GM18909 (cell line): Measurements from ENCODE around the gene NEK9.
"Not testable (repeated sequence)": the region's sequence is repeated elsewhere in the genome, so short reads cannot be mapped to it uniquely, and the experiment has no call there.

Source experiments
- ATAC-seq: cut with Tn5 transposase; IDR thresholded peaks from one replicate; pipeline ENCODE4 v1.9.1; 2021; ENCODE audit warnings: mild to moderate bottlenecking; ENCODE audit not compliant: unreplicated experiment, poor library complexity

Gene NEK9

DNA sequence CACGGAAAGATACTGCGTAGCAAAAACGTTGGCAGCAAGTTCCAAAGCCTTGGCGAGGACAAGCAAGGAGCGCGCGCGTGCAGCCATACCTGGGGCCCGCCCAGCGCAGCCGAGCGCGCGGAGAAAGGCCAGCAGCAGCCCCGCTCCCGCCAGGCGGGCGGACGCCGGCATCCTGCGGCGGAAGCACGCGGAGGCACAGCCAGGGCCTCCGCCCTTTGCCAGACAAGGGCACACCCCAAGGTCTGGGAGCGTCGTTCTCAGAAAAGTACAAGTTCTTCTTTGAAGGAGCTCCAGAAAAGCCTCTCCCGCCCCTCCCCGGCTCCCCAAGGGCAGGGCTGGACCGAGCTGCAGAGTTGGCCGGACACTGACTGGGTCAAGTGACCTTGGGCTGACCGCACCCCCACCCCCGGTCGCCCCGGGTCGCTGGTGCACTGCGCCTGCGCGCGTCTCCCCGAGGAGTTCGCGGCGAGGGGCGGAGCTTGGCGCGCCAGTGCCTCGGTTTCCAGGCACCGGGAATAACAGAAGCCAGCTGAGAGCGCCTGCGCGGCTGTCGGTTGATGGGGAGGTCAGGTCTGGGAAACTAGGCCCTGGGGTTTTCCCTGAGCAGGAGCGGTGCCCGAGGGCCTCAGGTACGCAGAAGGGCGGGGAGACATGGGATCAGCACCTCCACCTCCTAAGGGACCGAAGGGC, 57.6 kb downstream of the NEK9 start, which contains the start of gene ZC2HC1C:
Gene ZC2HC1C, plus strand, starts transcription at position 521 of the 690 bp plus-strand sequence. CDS start 933 bp downstream, outside the sequence.
- ATAC-seq: peak; percentile 73

DNA sequence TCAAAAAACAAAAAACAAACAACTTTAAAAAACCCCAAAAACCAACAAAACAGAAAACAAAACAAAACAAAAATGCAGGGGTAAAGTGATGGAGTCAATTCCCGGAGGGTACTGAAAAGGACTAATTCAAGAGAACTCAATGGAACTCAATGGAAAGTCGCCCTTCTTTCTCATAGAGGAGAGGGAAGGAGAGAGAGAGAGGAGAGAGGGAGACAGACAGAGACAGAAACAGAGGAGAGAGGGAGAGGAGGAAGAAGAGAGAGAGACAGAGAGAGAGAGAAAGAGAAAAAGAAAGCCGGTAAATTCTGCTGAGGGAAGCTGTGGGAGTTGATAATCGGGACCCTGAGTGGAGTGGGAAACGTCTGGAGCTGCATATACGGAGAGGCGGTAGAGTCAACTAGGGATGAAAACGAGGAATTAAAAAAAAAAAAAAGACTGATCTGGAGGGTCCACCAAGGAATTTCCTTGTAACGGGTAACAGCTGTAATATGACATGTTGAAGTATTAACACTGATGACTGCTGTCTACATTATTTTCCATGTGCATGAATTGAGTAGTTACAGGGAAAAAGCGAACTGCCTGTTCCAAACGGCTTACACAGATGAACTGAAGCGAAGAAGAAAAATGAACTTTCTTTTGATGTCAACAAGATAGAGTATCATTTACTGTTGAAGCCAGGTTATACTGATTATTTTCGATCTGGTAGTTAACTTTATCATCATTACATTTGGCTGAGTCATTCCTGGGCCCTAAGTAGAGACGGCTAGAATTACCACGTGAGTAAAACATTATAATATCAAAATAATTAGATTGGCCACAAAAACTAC, 58.3 kb downstream of the NEK9 start:
- ATAC-seq: no peak

DNA sequence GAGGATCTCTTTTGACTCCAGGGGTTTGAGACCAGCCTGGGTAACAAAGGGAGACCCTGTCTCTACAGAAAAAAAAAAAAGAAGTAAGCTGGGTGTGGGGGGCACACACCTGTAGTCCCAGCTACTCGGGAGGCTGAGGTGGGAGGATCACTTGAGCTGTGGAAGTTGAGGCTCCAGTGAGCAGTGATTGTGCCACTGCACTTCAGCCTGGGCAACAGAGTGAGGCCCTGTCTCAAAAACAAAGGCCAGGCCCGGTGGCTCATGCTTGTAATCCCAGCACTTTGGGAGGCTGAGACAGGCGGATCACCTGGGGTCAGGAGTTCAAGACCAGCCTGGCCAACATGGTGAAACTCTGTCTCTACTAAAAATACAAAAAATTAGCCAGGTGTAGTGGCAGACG, 59.1 kb downstream of the NEK9 start:
- ATAC-seq: not testable (repeated sequence)

DNA sequence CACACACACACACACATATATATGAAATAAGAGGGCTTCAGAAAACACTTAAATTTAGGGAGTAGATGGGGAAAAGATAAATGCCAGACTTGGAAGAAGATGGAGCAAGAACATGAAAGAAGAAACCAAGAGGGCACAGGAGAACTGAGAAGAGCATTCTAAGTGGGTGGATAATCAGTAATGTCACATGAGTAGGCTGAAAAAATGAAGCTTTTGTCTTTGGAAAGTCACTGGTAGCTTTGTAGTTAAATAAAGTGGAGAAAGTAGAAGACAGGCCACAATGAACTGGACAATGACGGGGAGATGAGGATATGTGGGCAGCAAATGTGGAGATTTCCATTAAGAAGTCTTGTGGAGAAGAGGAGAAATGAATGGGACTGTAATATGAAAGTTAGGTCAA, 59.6 kb downstream of the NEK9 start:
- ATAC-seq: no peak

DNA sequence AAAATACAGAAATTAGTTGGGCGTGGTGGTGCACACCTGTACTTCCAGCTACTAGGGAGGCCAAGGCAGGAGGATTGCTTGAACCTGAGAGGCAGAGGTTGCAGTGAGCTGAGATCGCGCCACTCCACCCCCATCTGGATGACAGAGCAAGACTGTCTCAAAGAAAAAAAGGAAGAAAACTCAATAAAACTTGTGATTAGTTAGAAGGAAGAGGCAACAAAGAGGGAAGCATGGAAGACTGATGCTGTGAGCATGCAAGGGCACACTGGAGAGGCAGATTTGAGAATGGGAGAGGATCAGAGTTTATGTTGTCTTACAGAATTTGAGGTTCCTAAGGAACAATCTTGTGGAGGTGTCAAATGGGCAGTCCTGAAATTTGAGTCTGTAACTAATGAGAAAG, 60.2 kb downstream of the NEK9 start:
- no peak for ATAC-seq

DNA sequence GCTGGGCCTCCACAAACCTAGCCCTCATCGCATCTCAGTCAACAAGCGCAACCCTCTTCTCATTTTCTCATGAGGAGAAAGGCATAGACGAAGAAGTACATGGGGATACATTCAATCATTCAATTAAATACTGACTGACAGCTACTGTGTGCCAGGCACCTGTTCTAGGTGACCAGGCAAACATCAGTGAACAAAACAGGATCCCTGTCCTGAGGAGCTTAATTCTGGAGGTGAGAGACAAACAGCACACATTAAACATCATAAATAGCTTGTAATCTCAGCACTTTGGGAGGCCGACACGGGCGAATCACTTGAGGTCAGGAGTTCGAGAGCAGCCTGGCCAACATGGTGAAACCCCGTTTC, 62.7 kb downstream of the NEK9 start:
- peak; percentile 5 for ATAC-seq

DNA sequence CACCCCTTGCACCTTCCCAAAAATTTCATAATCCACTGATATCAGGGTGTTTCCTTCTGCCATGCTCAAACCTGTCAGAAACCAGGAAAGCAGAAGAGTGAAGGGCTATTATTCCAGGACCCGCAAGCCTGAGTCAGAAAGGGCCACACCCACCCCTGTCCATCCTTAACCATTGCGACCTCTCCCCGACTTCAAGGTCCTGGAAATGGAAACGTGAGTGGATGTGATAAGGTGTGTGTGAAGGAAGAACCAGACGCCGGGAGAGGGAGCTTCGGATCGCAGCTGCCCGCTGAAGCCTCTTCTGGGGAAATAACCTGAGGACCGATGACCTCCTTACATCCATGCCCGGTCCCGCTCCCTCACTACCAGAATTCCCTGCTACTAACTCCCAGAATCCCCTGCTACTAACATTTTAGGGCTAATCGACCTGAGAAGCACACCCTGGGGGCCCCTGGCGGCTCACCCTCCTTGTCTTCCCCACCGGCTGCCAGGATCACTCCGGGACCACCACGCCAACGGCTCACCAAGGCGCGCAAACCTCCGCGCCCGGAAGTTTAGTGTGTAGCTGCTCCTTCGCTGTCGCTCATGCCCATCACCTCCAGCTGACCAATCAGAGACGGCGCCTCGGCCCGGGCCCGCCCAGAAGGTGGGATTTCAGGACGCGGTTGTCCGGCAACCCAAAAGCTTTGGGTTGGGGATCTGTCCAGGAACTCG, 63.2 kb downstream of the NEK9 start, which contains the start of gene ACYP1:
Gene ACYP1, minus strand, starts transcription at position 534 of the 714 bp plus-strand sequence. Its CDS starts 471 bp downstream, at position 63.
- peak; percentile 98 for ATAC-seq

DNA sequence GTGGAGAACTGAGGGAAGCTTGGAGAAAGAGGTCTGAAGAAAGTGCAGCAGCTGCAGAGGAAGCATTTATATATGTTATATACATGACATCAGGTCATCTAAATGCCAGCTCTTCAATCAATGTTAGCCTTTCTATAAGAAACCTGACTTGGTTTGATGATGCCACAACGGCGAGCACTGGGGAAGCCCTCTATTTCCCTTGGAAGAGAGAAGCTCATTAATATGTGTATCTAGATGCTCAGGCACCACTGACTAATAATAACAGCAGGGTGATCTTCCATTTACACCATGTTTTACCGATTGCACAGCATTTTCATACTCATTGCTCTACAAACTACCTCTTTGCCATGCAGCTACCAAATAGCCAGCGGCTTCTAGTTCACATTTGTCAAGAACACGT, 63.8 kb downstream of the NEK9 start:
- ATAC-seq: peak; percentile 12

DNA sequence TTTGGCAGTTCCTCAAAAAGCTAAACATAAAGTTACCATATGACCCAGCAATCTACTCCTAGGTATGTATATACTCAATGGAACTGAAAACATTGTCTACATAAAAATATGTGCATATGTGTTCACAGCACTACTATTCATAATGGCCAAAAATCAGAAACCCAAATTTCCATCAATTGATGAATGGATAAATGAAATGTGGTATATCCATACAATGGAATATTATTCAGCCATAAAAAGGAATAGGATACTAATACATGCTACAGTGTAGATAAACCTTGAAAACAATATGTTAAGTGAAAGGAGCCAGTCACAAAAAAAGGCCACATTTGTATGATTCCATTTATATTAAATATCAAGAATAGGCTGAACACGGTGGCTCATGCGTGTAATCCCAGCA, 66.4 kb downstream of the NEK9 start:
- ATAC-seq: no peak

DNA sequence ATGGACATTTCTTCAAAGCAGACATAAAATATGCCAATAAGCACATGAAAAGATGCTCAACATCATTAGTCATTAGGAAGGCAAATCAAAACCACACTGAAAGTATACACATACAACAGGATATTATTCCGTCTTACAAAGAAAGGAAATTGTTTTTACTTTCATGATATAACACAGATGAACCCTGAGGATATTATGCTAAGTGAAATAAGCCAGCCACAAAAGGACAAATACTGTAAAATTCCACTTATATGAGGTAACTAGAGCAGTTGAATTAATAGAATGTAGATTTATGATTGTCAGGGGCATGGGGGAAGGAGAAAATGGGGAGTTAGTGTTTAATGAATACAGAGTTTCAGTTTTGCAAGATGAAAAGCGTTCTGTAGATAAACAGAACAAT, 67.2 kb downstream of the NEK9 start:
- no peak for ATAC-seq

DNA sequence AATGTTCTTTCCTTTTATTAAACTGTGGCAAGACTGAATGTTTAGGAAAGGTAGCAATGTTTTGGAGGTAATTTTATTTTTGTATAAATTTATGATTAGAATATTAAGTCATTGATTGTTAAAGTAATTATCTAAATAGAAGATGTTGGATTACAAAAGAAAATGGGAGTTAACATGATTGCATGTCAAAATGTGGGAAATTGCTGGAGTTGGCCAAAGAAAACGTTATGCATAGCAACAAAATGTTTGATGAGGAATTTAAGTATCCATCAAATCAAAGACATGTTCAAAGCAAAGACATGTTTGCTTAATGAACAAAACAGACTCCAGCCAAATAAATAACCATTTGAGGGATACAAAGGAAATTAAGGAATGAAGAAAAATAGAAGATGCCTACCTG, 72.4 kb downstream of the NEK9 start:
- no peak for ATAC-seq

DNA sequence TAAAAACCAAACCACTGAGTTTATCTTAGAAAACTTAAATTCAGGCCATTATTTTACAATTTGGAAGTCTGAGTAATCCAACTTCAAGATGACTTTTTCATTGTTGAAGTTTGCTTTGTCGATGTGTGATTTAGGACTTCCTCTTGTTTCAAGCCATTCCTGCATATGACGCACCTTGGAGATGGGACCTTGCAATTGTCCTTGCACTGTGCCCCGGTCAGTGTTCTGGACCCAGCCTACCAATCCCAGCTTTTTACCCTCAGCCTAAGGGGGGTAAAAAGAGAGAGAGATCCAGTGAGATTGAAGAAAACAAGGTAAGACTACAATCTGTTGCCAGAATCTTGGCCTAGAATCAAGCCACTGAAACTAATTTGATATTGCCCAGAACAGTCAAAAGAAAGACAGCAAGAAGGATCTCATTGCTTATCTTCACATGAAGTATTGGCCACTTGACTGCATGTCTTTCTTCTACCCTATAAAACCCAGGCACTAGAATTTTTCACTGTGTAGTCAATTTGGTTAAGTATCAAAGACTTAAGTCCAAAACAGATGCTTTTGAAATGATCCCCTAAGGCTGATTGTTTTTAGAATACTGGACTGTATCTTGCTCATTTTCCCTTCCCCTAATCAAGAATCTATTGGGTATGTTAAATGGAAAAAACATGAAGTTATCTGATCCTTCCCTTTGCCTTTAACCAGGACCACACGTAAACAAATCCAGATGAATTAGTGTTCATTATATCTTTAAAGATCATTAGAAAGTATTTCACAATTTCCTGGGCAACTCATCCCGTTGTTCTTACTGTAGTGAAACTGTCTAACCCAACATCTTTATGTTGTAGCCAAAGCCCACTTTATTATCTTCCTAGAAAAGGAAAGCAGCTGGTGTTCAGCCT, 73.2 kb downstream of the NEK9 start:
- ATAC-seq: no peak

DNA sequence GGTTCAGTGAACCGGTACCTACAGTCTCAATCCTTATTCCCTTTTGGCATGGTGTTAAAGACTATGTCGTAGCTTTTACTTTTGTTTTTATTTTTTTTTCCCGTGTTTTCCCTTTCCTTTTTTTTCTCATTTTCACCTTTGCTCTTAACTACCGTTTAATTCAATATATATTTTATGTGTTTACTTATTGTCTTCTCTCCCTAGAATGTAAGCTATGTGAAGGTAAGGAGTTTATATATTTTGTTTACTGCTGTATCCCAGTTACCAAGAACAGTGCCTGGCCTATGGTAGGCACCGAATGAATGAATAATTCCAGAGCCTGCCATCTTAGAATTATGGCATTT, 75.3 kb downstream of the NEK9 start:
- no peak for ATAC-seq

DNA sequence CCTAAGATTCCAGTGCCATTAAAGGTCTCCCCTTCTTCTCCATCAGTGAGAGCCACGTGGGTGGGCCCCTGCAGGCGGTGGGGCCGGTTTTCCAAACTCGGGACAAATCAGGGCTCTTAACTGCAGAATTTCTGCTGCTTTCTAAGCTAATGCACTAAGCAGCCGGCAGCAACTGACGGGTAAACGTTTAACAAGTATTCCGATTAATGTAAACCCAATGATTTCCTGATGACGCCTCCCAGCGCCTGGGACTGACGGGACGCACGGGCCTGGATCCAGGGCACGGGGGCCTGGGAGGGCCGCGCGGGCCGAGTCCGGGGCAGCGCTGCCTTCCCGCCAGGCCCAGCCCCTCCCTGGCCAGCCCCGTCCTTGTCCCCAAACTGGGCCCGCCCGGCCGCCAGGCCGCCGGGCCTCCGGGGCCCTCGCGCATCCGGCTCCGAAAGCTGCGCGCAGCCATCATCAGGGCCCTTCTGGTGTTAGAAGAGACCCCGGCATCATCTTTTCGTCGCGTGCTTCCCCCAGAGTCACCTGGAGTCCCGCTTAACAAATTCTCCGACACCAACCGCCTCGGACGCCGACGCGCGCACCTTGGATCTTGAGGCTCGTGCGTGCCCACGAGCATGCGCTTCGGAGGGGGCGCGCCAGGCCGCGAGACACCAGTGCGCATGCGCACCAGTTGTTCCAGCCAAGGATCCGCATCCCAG, 75.8 kb downstream of the NEK9 start, which contains the start of gene MLH3:
Gene MLH3, minus strand, starts transcription at position 616 of the 704 bp plus-strand sequence. CDS start 1,812 bp downstream, outside the sequence.
- ATAC-seq: peak; percentile 72

DNA sequence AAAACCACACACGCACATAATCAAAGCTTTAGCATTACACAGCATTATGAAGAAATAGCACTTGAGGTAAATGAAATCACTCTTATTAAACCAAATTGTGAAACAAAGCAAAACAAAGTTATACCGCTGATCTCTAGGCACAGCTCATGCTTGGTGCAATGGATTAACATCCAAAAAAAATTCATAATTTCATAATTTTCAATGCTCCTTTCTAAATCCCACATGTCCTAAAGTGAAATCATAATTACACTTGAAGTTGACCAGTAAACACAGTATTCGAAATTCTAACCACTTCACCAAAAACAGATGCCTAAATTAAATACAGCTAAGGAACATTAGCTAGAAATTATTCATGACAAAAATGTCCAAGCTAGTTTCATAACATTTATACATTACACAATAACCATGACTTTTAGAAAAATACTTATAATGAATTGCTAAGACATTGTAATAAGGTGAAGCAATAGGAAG, 77.1 kb downstream of the NEK9 start:
- ATAC-seq: no peak

DNA sequence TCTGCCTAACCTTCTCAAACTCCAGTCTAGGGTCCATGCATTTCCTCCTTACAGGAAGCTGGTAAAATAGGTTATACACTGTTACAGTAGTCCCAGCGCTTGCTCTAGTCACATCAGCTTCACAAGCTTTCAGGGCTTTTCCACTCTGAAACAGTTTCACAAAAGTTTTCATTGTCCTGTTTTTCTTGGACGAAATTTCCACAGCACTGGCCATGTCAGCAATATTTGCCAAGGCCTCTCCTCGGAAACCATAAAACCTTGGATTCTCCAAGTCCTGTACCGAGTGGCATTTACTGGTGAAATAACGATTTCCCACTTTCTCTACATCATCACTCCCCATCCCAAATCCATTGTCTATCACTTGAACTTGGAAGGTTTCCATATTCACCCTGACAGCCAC, 77.7 kb downstream of the NEK9 start:
- no peak for ATAC-seq

DNA sequence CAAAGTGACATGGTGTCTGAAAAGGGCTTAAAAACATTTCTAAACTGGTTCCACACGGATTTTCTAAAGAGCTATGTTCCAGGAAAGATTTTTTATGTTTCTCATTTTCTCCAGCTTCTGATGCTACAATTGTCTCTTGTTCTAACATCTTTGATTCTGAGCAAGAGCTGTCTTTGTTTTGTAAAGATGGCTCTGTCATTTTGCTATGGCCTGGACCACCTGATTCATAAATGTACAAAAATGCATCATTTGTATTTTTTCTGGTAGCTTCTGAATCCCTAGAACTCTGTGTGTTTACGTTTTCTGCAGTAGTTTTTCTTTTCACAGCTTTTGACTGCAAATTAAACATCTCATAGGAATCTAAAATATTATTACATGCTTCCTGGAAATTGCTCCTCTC, 78.7 kb downstream of the NEK9 start:
- no peak for ATAC-seq

DNA sequence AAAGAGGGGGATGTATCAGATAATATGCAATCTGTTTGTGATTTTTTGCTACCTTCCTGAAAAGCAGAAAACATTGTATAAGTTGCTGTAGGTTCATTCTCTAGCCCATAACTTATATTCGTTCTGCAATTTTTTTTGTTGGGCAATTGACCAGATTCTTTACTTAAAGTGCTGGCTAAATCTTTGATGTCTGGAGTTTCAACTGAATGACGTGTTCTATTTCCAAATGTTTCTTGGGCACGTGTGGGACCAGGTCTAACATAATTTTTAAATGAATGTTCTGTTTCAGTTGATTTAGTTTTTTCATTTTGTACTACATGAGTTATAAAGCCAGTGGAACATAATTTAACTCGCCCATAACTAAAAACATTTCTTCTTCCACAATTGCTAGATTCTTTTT, 79.3 kb downstream of the NEK9 start:
- ATAC-seq: no peak

DNA sequence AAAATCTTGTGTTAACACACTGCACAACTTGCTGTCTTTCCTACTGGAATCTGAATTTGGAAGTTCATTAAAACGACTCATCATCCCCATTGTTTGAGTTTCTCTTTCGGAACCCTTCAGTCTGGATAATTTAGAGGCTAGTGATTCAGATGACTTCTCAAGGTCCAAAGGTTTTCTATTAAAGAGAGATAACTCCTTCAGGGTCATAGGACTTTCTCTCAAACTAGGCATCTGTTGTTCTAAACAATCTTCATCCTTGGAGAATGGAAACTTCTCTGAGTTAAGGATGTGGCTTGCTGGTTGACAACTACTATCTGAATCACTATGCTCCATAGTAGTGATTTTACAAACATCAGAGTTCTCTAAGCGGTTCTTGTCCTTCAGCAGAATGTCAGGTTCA, 79.9 kb downstream of the NEK9 start:
- ATAC-seq: no peak
